Measurements from ENCODE around the gene BACE2.
A peak's percentile ranks its signal among the peaks of the same experiment; 100 is the strongest.
"Not testable (repeated sequence)": the region's sequence is repeated elsewhere in the genome, so short reads cannot be mapped to it uniquely, and the experiment has no call there.

The BACE2 gene

DNA sequence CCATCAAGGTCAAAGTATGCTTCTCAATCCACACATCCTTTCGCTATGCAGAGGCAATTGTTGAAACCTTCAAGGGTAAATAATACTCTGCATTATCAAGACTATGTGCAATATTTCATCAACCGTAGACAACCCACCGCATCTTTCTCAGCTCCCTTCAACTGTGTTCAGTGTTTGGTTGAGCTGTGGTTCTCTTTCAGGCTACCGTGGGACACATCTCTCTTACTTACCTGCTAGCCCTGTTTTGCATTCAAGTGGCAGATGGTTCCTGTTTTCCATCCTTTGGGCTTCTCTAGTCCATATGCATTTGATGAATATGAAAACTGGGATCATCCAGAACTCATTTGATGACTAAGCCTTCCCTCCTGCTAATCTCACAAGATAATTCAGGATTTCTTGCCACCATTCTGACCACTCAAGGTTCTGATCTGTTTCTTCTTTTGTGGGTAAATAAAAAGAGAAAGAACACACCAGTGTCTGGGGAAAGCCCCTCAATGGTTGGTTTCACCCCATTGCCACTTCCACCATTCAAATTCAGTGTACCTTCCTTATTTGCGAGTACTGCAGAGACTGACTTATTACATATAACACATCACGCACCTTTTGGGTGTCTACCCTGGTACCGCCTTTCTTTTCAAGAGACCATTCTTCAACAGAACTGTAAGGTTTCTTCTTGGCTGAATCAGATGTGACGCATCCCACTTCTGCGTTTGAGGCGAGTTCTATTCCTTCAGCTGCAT, 61.7 kb downstream of the BACE2 start:
- Mint-ChIP-seq H3K4me1 (peaks cover 88% of the 10 kb centered on the region), H3K4me3 (peak overlapping the region; percentile 75), H3K36me3 (peaks cover 20% of the 10 kb centered on the region), H3K27me3 (no peaks in the 10 kb centered on the region), H3K9me3 (no peaks in the 10 kb centered on the region), H3K27ac (peak overlapping the region; percentile 90)
- ATAC-seq, result peak; percentile 90

DNA sequence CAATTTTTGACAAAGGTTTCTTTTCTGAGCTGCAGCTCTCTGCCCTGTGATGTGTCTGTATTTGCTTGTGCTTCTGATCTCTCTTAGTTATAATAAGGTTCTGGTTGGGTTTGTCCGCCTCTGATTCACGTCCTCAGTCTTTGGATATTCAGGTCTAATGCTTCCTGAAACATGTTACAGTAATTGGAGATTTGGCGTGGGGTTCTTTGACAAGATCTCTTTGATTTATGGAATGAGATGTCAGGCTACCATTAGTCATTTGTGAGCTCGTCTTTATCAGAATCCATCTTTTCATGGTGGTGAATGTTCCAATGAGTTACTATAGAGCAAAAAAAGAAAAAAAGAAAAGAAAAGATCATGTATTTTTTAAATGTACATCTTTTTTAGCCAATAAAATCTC, 62.5 kb downstream of the BACE2 start:
- H3K4me3 Mint-ChIP-seq, result peak overlapping the region; percentile 64

DNA sequence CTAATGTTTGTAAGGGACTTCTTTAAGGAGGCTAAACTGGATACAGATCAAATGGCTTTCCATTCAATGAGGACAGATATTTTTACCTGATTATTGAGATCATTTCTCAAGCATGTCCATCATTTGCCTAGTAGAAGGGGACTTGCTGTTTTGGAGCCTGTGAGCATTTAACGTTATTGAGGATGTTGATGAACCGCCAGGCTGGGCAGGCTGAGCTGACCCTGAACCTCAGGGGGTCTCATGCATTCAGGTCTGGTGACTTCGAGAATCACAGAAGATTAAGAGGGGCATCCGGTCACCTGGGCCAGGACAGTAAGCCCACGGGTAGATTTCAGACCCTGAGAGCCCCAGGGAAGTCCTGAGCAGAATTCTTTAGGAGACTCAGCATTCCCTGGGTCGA, 63.1 kb downstream of the BACE2 start:
- Mint-ChIP-seq H3K4me1 (peaks cover 89% of the 10 kb centered on the region), H3K27ac (peak overlapping the region; percentile 90), H3K27me3 (no peaks in the 10 kb centered on the region), H3K4me3 (peak overlapping the region; percentile 64), H3K9me3 (no peaks in the 10 kb centered on the region), H3K36me3 (peaks cover 21% of the 10 kb centered on the region)
- no peak for ATAC-seq

More for the DNA sequence above, 62.5 kb downstream of the BACE2 start:
- Mint-ChIP-seq H3K27ac (peak overlapping the region; percentile 90), H3K9me3 (no peaks in the 10 kb centered on the region), H3K4me1 (peaks cover 91% of the 10 kb centered on the region), H3K27me3 (no peaks in the 10 kb centered on the region), H3K36me3 (peaks cover 20% of the 10 kb centered on the region)
- no peak for ATAC-seq

DNA sequence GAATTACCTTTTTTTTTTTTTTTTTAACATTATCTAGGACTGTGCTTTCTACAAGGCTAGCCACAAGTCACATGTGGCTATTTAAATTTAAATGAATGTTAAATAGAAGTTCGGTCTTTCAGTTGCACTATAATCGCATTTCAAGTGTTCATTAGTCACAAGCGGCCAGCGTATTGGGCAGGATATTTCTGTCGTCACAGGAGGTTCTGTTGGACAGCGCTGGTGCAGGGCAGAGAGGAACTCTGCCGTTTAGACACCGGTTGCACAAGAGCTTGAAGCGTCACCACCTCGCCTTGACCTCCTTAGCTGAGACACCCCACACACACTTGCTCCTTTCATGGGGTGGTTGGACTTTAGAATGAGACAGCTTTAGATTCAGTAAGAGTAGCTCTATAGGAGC, 64.1 kb downstream of the BACE2 start:
- Mint-ChIP-seq H3K9me3 (no peaks in the 10 kb centered on the region), H3K4me3 (peak overlapping the region; percentile 63), H3K4me1 (peaks cover 87% of the 10 kb centered on the region), H3K27ac (peak overlapping the region; percentile 90), H3K27me3 (no peaks in the 10 kb centered on the region), H3K36me3 (peaks cover 21% of the 10 kb centered on the region)
- peak; percentile 75 for ATAC-seq

DNA sequence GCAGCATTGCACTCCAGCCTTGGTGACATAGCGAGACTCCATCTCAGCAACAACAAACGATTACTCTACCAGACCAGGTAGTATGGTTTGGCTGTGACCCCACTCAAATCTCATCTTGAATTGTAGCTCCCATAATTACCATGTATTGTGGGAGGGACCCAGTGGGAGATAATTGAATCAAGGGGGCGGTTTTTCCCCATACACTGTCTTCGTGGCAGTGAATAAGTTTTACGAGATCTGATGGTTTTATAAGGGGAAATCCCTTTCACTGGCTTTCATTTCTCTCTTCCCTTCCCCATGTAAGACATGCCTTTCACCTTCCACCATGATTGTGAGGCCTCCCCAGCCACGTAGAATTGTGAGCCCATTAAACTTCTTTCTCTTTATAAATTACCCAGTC, 66.0 kb downstream of the BACE2 start:
- H3K4me1 Mint-ChIP-seq, result peaks cover 72% of the 10 kb centered on the region
- peaks cover 22% of the 10 kb centered on the region for H3K36me3 Mint-ChIP-seq
- H3K27ac Mint-ChIP-seq, result peak overlapping the region; percentile 90
- H3K4me3 Mint-ChIP-seq, result no peak overlapping the region
- H3K27me3 Mint-ChIP-seq, result no peaks in the 10 kb centered on the region
- no peaks in the 10 kb centered on the region for H3K9me3 Mint-ChIP-seq
- ATAC-seq, result no peak

DNA sequence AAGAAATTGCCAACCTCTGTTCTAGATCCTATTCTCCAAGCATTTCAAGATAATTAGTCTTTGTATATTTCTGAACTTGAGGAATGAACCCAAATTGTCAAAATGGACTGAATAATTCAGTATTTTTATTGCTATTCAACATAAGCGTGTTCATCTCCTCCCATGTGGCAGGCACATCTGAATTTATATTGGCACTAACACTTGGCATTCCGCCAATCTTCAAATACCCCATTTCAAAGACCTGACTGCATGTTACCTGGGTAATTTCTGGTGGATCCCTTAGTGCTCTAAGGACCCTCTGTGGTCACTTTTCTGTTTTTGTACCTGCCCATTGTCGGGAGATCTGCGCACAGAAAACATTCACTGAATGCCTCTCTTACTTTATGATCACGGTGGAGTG, 66.6 kb downstream of the BACE2 start:
- no peak overlapping the region for H3K4me3 Mint-ChIP-seq
- H3K36me3 Mint-ChIP-seq, result peaks cover 22% of the 10 kb centered on the region
- no peak for ATAC-seq
- H3K9me3 Mint-ChIP-seq, result no peaks in the 10 kb centered on the region
- peak overlapping the region; percentile 90 for H3K27ac Mint-ChIP-seq
- H3K4me1 Mint-ChIP-seq, result peaks cover 69% of the 10 kb centered on the region
- H3K27me3 Mint-ChIP-seq, result no peaks in the 10 kb centered on the region

DNA sequence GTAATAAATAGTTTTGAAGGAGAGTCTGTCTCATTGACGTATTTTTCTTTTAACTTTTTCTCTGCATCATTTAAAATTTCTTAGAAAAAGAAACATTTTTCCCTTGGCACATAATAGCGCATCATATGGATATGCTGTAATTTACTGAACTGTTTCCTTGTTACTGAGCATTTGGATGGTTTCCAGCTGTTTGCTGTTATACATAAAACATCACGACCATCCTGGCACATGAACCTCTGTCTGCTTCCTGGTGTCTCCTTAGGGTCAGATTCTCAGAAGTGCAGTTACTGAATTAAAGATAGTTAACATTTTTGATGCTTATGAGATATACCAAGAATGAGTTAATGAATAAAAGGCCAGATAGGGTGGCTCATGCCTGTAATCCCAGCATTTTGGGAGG, 67.2 kb downstream of the BACE2 start:
- Mint-ChIP-seq H3K27me3 (no peaks in the 10 kb centered on the region), H3K27ac (peak overlapping the region; percentile 90), H3K4me1 (peaks cover 69% of the 10 kb centered on the region), H3K9me3 (no peaks in the 10 kb centered on the region), H3K4me3 (no peak overlapping the region), H3K36me3 (peaks cover 27% of the 10 kb centered on the region)
- no peak for ATAC-seq

DNA sequence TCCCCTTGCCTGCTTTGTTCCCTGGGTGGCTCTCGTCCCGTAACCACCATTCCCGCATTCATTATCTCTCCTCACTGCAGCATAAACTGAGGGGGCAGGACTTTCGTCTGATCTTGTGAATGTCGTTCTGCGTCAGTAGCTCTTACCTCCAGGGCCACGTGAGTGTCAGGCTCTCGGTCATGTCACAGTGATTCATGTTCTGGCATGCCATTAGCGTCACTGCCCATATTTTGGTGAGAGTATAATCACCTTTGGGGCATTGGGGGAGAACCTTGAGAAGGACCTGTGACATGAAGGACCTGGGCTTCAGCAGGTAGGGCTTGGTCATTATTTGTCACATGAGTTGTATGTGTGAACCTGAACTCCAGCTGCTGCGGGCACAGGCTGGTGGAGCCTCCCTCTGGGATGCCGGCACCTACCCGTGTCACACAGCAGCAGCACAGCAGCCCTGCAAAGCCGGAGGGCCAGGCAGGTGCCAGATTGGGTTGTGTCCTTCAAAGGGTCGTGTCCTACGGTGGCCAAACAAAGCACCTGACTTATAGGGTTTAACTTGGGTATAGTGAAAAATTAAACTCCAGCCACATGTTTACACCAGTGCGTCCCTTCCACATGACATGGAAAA, 68.5 kb downstream of the BACE2 start:
- Mint-ChIP-seq H3K27ac (peak overlapping the region; percentile 90), H3K36me3 (peaks cover 29% of the 10 kb centered on the region), H3K4me1 (peaks cover 56% of the 10 kb centered on the region), H3K27me3 (no peaks in the 10 kb centered on the region), H3K9me3 (no peaks in the 10 kb centered on the region), H3K4me3 (no peak overlapping the region)
- ATAC-seq, result peak; percentile 42

DNA sequence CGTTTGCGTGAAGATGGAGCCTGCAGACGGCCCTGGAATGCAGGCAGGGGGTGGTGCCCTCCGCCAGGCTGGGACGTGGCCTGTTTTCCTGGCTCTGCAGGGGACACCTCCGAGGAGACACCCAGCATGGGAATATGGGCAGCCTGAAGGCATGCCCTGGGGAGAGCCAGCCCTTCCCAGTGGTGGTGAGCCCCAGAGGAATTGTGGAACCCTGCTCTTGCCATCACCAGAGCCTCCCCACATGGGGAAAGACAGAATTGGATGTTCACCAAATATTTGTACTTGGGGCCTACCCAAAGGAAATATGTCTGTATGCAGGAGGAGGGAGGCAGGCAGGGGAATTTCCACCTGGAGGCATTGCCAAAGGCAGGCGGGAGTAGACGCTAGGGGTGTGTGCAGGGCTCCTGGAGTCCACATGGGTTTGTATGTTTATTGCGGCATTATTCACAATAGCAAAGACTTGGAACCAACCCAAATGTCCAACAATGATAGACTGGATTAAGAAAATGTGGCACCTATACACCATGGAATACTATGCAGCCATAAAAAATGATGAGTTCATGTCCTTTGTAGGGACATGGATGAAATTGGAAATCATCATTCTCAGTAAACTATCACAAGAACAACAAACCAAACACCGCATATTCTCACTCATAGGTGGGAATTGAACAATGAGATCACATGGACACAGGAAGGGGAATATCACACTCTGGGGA, 70.3 kb downstream of the BACE2 start:
- Mint-ChIP-seq H3K27ac (peak overlapping the region; percentile 40), H3K36me3 (peaks cover 37% of the 10 kb centered on the region), H3K4me1 (peaks cover 40% of the 10 kb centered on the region)
- H3K9me3 Mint-ChIP-seq, H3K27me3 Mint-ChIP-seq, H3K4me3 Mint-ChIP-seq, ATAC-seq: not testable (repeated sequence)

DNA sequence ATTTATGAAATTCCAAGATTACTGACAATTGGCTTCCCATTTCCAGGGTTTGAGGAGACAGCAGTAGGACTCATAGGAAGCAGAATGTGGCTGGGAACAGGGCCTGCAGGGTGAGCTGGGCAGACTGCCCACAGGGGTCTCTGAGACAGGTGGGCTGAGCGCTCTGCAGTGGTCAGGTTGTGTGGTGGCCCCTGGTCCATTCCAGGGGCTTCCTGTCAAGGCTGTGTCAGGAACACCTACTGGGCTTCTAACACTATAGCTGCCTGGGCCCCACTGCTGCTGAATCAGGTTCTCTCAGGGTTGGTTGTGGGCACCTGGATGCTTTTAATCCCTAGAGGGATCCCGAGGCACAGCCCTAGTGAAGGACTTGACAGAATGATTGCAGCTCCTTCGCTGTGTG, 72.1 kb downstream of the BACE2 start:
- Mint-ChIP-seq H3K4me3 (no peak overlapping the region), H3K4me1 (peaks cover 22% of the 10 kb centered on the region), H3K27me3 (no peaks in the 10 kb centered on the region), H3K9me3 (no peaks in the 10 kb centered on the region), H3K27ac (peak overlapping the region; percentile 57), H3K36me3 (peaks cover 44% of the 10 kb centered on the region)
- ATAC-seq, result no peak

DNA sequence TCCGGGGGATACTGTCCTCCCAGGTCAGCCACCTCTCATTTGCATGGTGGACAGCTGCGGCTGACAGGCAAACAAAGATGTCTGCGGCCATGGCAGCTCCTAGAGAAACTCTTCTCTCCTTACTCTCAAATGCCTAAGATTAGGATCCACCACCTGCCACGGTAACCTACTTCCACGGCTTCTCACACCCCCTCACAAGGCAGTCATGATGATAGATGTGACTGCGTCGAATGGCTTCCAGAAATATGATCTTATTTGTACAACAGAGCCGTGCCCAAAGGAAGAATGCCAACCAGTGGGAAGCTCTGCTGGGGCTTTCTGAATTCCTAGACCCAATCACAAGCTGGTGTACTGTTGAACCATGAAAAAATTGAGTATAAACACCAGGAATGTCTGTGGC, 73.4 kb downstream of the BACE2 start:
- Mint-ChIP-seq H3K4me1 (peaks cover 14% of the 10 kb centered on the region), H3K27ac (no peak overlapping the region), H3K36me3 (peaks cover 49% of the 10 kb centered on the region), H3K27me3 (no peaks in the 10 kb centered on the region), H3K9me3 (no peaks in the 10 kb centered on the region), H3K4me3 (no peak overlapping the region)
- ATAC-seq, result no peak

DNA sequence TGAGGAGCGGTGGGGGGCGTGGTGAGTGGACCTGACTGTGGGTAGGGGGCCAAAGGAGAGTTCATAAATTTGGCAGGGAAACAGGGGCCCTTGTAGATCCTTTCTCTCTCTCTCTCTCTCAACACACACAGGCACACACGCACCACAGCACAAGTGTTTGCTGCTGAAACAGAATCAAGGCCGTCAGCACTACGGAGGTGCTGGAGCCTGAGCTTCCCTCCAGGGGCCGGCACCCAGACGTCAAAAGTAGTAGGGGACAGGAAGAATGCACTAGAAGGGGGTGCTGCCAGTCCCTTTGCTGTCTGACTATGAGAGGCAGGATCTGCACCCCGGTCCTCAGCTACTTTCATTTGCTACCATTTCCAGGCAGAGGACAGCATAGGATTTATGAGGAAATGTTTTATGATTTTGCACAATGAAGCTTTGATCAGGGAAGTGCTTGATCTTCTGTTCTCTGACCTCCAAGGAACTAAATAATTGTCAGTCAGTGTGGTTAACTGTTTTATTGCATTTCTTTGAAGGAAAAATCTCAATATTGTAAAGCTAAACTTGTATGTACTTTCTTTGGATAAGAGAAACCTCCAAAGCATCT, 74.4 kb downstream of the BACE2 start:
- ATAC-seq, result no peak
- Mint-ChIP-seq H3K4me3 (no peak overlapping the region), H3K36me3 (peaks cover 51% of the 10 kb centered on the region), H3K27ac (no peak overlapping the region), H3K4me1 (peaks cover 10% of the 10 kb centered on the region), H3K27me3 (no peaks in the 10 kb centered on the region), H3K9me3 (no peaks in the 10 kb centered on the region)

DNA sequence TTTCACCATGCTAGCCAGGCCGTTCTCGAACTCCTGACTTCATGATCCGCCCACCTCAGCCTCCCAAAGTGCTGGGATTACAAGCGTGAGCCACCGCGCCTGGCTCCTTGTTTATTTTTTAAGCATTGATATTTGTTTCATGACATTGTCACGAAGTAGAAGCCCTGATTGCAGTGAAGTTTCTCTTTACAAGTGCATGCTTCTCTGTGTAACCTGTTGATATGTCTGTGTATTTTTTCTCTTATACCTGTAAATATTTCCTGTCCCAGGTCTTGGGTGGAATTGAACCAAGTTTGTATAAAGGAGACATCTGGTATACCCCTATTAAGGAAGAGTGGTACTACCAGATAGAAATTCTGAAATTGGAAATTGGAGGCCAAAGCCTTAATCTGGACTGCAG, 75.1 kb downstream of the BACE2 start:
- Mint-ChIP-seq H3K4me3 (no peak overlapping the region), H3K9me3 (no peaks in the 10 kb centered on the region), H3K36me3 (peaks cover 52% of the 10 kb centered on the region), H3K4me1 (peaks cover 10% of the 10 kb centered on the region), H3K27me3 (no peaks in the 10 kb centered on the region), H3K27ac (peak overlapping the region; percentile 15)
- no peak for ATAC-seq

DNA sequence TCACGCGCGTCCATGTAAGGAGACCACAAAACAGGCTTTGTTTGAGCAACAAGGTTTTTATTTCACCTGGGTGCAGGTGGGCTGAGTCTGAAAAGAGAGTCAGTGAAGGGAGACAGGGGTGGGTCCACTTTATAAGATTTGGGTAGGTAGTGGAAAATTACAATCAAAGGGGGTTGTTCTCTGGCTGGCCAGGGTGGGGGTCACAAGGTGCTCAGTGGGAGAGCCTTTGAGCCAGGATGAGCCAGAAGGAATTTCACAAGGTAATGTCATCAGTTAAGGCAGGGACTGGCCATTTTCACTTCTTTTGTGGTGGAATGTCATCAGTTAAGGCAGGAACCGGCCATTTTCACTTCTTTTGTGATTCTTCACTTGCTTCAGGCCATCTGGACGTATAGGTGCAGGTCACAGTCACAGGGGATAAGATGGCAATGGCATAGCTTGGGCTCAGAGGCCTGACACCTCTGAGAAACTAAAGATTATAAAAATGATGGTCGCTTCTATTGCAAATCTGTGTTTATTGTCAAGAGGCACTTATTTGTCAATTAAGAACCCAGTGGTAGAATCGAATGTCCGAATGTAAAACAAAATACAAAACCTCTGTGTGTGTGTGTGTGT, 76.4 kb downstream of the BACE2 start:
- not testable (repeated sequence) for ATAC-seq, H3K9me3 Mint-ChIP-seq, H3K4me3 Mint-ChIP-seq, H3K4me1 Mint-ChIP-seq, H3K27me3 Mint-ChIP-seq
- peak overlapping the region; percentile 15 for H3K27ac Mint-ChIP-seq
- H3K36me3 Mint-ChIP-seq, result peaks cover 58% of the 10 kb centered on the region

DNA sequence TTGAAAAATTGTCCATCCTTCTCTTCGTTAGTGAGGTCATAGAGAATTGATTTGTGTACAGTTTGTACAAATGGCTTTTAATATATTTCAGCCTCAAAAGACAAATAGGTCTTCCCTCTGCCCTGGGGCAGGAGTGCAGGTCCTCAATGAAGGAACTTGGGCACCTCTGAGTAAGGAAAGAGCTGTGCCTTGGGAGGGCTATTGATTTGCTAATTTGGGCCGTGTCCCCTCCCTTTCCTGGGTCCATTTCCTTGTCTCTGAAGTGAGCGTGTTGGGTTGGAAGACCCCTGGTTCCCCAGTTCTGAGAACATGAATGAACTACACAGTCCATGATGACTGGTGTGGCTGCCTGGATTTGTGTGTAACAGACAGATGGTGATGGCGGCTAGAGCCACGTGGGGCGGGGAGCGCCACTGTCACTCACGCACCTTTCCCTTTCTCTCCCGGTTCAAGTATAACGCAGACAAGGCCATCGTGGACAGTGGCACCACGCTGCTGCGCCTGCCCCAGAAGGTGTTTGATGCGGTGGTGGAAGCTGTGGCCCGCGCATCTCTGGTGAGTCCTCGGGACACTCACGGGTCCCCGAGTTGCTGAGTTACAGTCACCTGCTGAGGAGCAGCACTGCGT, 77.7 kb downstream of the BACE2 start:
- peaks cover 63% of the 10 kb centered on the region for H3K36me3 Mint-ChIP-seq
- H3K27ac Mint-ChIP-seq, result no peak overlapping the region
- no peak for ATAC-seq
- no peaks in the 10 kb centered on the region for H3K4me1 Mint-ChIP-seq
- no peaks in the 10 kb centered on the region for H3K9me3 Mint-ChIP-seq
- H3K27me3 Mint-ChIP-seq, result no peaks in the 10 kb centered on the region
- no peak overlapping the region for H3K4me3 Mint-ChIP-seq
